Colonic mucosa (tissue), 4 donors: Measurements from ENCODE around the gene RNU7-1. TPM values are rescaled to one million over a fixed set of nuclear protein-coding genes. Genes with fewer than 3 reads are reported as not detected.

Experiments
- DNase-seq: peaks from one replicate; pipeline ENCODE4 v3.0.0-alpha.2; 2020
- H3K27ac ChIP-seq: fragments of 200-600 bp; one replicate; pipeline ENCODE4 v1.8.0; 2021
- H3K27me3 ChIP-seq: fragments of 200-600 bp; one replicate; pipeline ENCODE4 v1.8.0; 2021
- H3K36me3 ChIP-seq: fragments of 200-600 bp; one replicate; pipeline ENCODE4 v1.8.0; 2021
- H3K4me1 ChIP-seq: fragments of 200-600 bp; one replicate; pipeline ENCODE4 v1.8.0; 2021; ENCODE audit warnings: mild to moderate bottlenecking
- H3K4me3 ChIP-seq: fragments of 200-600 bp; one replicate; pipeline ENCODE4 v1.8.0; 2021
- H3K9ac ChIP-seq, 2 donors: one replicate each; pipeline ENCODE4 v1.7.0; 2013; ENCODE audit warnings: control low read depth in 2 of 2, low read depth in 2 of 2, low read length in 2 of 2
- H3K9me3 ChIP-seq: fragments of 200-600 bp; one replicate; pipeline ENCODE4 v1.8.0; 2021
- intact Hi-C: fragments of 100-400 bp; cut with DNase I; formaldehyde crosslinking; loops from one replicate; pipeline ENCODE4 v1.14.1; 2022
- total RNA-seq, 2 donors: library from RNA; stranded (reverse); fragmentation: NEBNext Ultra II Directional in 1 of 2; extraction: Animal tissue kit (Norgen Biotek cat#: 25700) in 1 of 2; gene quantifications; one replicate each; pipeline ENCODE4 v1.2.1, GENCODE V29; 2021
- TF ChIP-seq, protein P1 (sequence below): fragments of 200-600 bp; IDR thresholded peaks from one replicate; pipeline ENCODE4 v1.8.0; 2022; ENCODE audit warnings: antibody characterized with exemption, mild to moderate bottlenecking
- donor health status: healthy.
- donor health status: DM: no; HTN: no; CAD: no.
- donor health status: DM: no; HTN: no; CAD: no.

The RNU7-1 gene
- total RNA-seq, 2 donors from 2014 or later = not detected

GRCh38 chr12:6977653-6978052 lies 34.0 kb downstream of the RNU7-1 start:
- Histone ChIP-seq H3K9ac (no peak overlapping the region), H3K27me3 (no peaks in the 10 kb centered on the region), H3K4me3 (no peak overlapping the region), H3K4me1 (no peaks in the 10 kb centered on the region), H3K36me3 (peaks cover 29% of the 10 kb centered on the region), H3K9me3 (no peaks in the 10 kb centered on the region), H3K27ac (no peak overlapping the region)
- TF ChIP-seq, protein P1, sequence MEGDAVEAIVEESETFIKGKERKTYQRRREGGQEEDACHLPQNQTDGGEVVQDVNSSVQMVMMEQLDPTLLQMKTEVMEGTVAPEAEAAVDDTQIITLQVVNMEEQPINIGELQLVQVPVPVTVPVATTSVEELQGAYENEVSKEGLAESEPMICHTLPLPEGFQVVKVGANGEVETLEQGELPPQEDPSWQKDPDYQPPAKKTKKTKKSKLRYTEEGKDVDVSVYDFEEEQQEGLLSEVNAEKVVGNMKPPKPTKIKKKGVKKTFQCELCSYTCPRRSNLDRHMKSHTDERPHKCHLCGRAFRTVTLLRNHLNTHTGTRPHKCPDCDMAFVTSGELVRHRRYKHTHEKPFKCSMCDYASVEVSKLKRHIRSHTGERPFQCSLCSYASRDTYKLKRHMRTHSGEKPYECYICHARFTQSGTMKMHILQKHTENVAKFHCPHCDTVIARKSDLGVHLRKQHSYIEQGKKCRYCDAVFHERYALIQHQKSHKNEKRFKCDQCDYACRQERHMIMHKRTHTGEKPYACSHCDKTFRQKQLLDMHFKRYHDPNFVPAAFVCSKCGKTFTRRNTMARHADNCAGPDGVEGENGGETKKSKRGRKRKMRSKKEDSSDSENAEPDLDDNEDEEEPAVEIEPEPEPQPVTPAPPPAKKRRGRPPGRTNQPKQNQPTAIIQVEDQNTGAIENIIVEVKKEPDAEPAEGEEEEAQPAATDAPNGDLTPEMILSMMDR = no peak
- intact Hi-C loops = loop anchor here (5.0 kb wide), 1 partner anchor 35 kb away; no protein-coding TSS in a partner anchor
- no peak for DNase-seq

- Histone ChIP-seq H3K27ac (no peak overlapping the region), H3K4me3 (no peak overlapping the region), H3K9ac (no peak overlapping the region), H3K9me3 (no peaks in the 10 kb centered on the region), H3K36me3 (peaks cover 29% of the 10 kb centered on the region), H3K4me1 (no peaks in the 10 kb centered on the region), H3K27me3 (no peaks in the 10 kb centered on the region)
- intact Hi-C loops = loop anchor here (5.0 kb wide), 1 partner anchor 34 kb away; no protein-coding TSS in a partner anchor
- no peak for DNase-seq
- TF ChIP-seq, protein P1 = no peak
These were observed 34.6 kb downstream of the RNU7-1 start for GRCh38 chr12:6978188-6978587.

DNA sequence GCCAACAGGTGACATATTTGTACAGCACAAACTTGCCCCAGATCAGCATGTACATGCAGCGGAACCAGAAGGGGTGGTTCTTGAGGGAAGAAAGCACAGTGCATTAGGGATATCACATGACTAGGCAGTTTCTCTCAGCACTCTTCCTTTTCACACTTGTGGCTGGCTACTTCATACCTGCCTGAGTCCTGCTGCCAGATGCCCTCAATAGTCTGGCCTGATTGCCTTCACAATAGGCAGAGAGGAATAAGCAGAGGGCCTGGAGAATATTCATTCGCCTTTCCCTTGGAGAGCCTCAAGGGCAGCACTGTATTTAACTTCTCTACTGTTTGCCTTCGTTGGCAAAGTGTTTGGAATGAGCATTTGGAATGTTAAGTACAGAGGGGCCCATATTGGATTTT lies 35.0 kb downstream of the RNU7-1 start:
- Histone ChIP-seq H3K36me3 (peaks cover 29% of the 10 kb centered on the region), H3K4me3 (no peak overlapping the region), H3K9ac (no peak overlapping the region), H3K27me3 (no peaks in the 10 kb centered on the region), H3K27ac (no peak overlapping the region), H3K9me3 (no peaks in the 10 kb centered on the region), H3K4me1 (no peaks in the 10 kb centered on the region)
- TF ChIP-seq, protein P1 = no peak
- intact Hi-C loops = loop anchor here (5.0 kb wide), 1 partner anchor 34 kb away; no protein-coding TSS in a partner anchor
- no peak for DNase-seq

DNA sequence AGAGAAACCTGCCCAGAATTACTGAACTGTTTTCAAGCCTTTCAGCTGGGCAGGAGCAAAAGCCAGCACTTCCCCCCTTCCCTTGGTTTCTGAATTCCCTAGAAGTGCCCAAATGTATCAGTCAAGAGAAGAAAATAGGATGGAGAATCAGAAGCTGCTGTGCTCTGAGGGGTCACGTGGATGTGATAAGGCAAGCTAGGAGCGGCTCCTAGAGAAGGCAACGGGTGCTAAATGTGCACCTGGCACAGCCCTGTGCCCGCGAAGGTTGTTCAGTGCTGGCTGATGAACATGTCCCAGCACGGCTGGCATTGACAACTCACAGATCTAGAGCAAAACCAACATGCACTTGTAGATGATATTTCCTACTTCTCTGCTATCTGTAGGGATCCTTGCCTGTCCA lies 35.4 kb downstream of the RNU7-1 start:
- no peak for DNase-seq
- H3K36me3 ChIP-seq = peaks cover 29% of the 10 kb centered on the region
- TF ChIP-seq, protein P1 = no peak
- H3K27me3 ChIP-seq = no peaks in the 10 kb centered on the region
- H3K4me1 ChIP-seq = no peaks in the 10 kb centered on the region
- no peak overlapping the region for H3K27ac ChIP-seq
- intact Hi-C loops = loop anchor here (5.0 kb wide), 1 partner anchor 33 kb away; no protein-coding TSS in a partner anchor
- H3K9ac ChIP-seq = no peak overlapping the region
- H3K9me3 ChIP-seq = no peaks in the 10 kb centered on the region
- H3K4me3 ChIP-seq = no peak overlapping the region

DNA sequence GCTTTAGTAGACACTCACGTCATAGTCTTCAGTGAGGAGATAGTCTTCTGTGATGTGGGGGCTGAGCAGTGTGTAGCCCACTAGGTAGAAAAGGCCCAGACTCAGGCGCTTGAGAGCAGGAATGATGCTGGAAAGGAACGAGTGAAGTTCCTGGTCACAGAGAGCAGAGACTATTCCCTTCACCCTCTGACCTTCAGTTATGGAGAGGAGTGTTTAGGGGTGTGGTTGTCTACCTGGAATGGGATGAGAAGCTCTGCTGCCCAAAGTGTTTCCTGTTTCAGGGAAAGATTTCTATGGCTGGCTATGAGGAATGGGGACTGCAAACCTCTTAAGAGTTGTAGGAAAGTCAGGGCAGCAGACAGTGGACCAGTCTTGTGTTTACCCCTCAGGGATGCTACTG lies 35.8 kb downstream of the RNU7-1 start:
- no peak overlapping the region for H3K4me3 ChIP-seq
- H3K9me3 ChIP-seq = no peaks in the 10 kb centered on the region
- intact Hi-C loops = loop anchor here (5.0 kb wide), 1 partner anchor 33 kb away; no protein-coding TSS in a partner anchor
- DNase-seq = no peak
- peaks cover 29% of the 10 kb centered on the region for H3K36me3 ChIP-seq
- no peak overlapping the region for H3K27ac ChIP-seq
- TF ChIP-seq, protein P1 = no peak
- no peaks in the 10 kb centered on the region for H3K4me1 ChIP-seq
- no peaks in the 10 kb centered on the region for H3K27me3 ChIP-seq
- H3K9ac ChIP-seq = no peak overlapping the region
